ENCODE results near the gene TAP1. TPM values are rescaled to one million over a fixed set of nuclear protein-coding genes. Genes with fewer than 3 reads are reported as not detected.

Gene TAP1
- total and polyA plus RNA-seq, 9 of the 15 experiments (the other 6 are each of a cell fraction or from before 2014, with no cell fraction given), result 1.3 to 6.0 (median 4.2) TPM

DNA sequence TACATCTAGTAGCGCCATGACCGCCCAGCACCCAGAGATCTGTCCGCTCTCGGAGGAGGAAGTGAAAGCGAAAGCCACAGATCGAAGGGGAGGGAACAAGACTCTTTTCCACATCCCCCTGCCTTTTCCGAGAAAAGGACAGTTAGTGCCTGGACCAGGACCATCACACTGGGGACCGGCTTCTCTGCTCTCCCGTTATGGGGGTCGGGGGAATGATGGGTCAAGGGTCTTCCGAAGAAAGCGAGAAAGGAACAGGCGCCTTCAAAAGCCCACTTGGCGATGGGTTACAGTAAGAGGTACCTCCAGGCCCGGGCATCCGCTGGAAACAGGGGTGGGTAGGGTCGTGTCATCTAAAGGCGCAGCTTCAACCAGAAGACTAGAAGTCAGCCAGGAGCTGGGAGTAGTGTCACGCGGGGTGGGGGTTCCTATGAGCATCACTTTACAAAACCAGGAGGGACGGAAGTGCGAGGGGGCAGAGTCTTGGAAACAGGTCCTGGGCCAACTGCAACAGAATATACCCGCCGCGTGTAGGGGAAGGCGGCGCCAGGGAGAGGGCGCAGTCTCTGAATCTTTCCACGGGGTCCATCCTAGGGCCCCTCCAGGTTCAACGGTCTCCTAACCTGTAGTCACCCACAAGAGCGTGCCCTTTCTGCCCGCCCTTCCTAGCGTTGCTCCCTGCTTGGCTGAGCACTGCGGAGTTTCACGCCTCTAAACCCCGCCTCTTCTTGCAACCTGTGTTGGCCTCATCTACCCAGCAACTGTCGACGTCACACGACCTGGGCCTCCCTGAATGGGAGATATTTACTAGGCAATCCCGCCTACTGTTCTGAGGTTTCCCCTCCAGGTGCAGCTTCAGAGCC, 9.3 kb downstream of the TAP1 start, which contains the start of gene PSMB8 (continued):
- TF ChIP-seq CC2D1A (IDR thresholded peaks at IDR 0.05) (no peak), TAF9B (IDR thresholded peaks at IDR 0.05; ENCODE audit: partially characterized antibody) (no peak), BRD9 (IDR thresholded peaks at IDR 0.05; ENCODE audit: low read depth, partially characterized antibody) (no peak), TOE1 (IDR thresholded peaks at IDR 0.05; ENCODE audit: borderline replicate concordance) (no peak), TOE1 (CRISPR knock-in tag; IDR thresholded peaks at IDR 0.05; ENCODE audit: borderline replicate concordance, low read depth) (no peak), CTBP1 (IDR thresholded peaks at IDR 0.05; ENCODE audit: borderline replicate concordance) (peak; percentile 48; the same call in 1 of the 2 replicates), SNIP1 (IDR thresholded peaks at IDR 0.05; ENCODE audit: low read depth) (no peak), L3MBTL2 (IDR thresholded peaks at IDR 0.05) (peak; percentile 84), HLTF (IDR thresholded peaks at IDR 0.05) (no peak), ZNF197 (CRISPR knock-in tag; IDR thresholded peaks at IDR 0.05; ENCODE audit: low read depth) (no peak), ESRRA (IDR thresholded peaks at IDR 0.05; ENCODE audit: borderline replicate concordance, low read depth) (no peak), SIN3B (IDR thresholded peaks at IDR 0.05; ENCODE audit: low read depth) (no peak), ZFPM2 (CRISPR knock-in tag; IDR thresholded peaks at IDR 0.05) (no peak), CREB1 (IDR thresholded peaks at IDR 0.05) (peak; percentile 89), CREB1 (CRISPR knock-in tag; IDR thresholded peaks at IDR 0.05) (peak; percentile 95), NR3C1 (CRISPR knock-in tag; IDR thresholded peaks at IDR 0.05) (no peak)
- TF ChIP-seq, protein P1, sequence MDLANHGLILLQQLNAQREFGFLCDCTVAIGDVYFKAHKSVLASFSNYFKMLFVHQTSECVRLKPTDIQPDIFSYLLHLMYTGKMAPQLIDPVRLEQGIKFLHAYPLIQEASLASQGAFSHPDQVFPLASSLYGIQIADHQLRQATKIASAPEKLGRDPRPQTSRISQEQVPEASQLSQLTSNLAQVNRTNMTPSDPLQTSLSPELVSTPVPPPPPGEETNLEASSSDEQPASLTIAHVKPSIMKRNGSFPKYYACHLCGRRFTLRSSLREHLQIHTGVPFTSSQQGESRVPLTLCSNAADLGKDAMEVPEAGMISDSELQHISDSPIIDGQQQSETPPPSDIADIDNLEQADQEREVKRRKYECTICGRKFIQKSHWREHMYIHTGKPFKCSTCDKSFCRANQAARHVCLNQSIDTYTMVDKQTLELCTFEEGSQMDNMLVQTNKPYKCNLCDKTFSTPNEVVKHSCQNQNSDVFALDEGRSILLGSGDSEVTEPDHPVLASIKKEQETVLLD (IDR thresholded peaks at IDR 0.05), result no peak
- TF ChIP-seq, protein P2, sequence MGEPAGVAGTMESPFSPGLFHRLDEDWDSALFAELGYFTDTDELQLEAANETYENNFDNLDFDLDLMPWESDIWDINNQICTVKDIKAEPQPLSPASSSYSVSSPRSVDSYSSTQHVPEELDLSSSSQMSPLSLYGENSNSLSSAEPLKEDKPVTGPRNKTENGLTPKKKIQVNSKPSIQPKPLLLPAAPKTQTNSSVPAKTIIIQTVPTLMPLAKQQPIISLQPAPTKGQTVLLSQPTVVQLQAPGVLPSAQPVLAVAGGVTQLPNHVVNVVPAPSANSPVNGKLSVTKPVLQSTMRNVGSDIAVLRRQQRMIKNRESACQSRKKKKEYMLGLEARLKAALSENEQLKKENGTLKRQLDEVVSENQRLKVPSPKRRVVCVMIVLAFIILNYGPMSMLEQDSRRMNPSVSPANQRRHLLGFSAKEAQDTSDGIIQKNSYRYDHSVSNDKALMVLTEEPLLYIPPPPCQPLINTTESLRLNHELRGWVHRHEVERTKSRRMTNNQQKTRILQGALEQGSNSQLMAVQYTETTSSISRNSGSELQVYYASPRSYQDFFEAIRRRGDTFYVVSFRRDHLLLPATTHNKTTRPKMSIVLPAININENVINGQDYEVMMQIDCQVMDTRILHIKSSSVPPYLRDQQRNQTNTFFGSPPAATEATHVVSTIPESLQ (CRISPR knock-in tag; IDR thresholded peaks at IDR 0.05), result no peak
- TF ChIP-seq, protein P3, sequence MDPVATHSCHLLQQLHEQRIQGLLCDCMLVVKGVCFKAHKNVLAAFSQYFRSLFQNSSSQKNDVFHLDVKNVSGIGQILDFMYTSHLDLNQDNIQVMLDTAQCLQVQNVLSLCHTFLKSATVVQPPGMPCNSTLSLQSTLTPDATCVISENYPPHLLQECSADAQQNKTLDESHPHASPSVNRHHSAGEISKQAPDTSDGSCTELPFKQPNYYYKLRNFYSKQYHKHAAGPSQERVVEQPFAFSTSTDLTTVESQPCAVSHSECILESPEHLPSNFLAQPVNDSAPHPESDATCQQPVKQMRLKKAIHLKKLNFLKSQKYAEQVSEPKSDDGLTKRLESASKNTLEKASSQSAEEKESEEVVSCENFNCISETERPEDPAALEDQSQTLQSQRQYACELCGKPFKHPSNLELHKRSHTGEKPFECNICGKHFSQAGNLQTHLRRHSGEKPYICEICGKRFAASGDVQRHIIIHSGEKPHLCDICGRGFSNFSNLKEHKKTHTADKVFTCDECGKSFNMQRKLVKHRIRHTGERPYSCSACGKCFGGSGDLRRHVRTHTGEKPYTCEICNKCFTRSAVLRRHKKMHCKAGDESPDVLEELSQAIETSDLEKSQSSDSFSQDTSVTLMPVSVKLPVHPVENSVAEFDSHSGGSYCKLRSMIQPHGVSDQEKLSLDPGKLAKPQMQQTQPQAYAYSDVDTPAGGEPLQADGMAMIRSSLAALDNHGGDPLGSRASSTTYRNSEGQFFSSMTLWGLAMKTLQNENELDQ (CRISPR knock-in tag; IDR thresholded peaks at IDR 0.05; ENCODE audit: borderline replicate concordance), result no peak

Data from K562 (cell line).